ENCODE results near the gene CMSS1. TPM values are rescaled to one million over a fixed set of nuclear protein-coding genes. Genes with fewer than 3 reads are reported as not detected.

The CMSS1 gene
- total RNA-seq, 1 experiment from 2014 or later: 86.3 TPM

GRCh38 chr3:100029052-100029451 is 211.4 kb downstream of the CMSS1 start:
- H3K4me1 ChIP-seq (ENCODE audit: control insufficient read depth, insufficient read depth, low read length): peaks cover 5% of the 10 kb centered on the region; the same call in 1 of the 2 replicates
- no peak overlapping the region for H3K27ac ChIP-seq (ENCODE audit: low read length)
- H3K36me3 ChIP-seq (ENCODE audit: control insufficient read depth, insufficient read depth, low read length): no peaks in the 10 kb centered on the region
- no peaks in the 10 kb centered on the region for H3K27me3 ChIP-seq (ENCODE audit: control insufficient read depth, insufficient read depth, low read length)
- no peak overlapping the region for H3K4me3 ChIP-seq (ENCODE audit: low read depth in 2 of 2, low read length in 2 of 2)
- in situ Hi-C loops (cut with HindIII; ENCODE audit: low pct_unique_long_range_greater_than_20kb, low sequenced_read_pairs) (no loop called here), intact Hi-C loops (cut with micrococcal nuclease; ENCODE audit: unreplicated experiment) (no loop called here)
- CTCF ChIA-PET: no interaction called here
- ATAC-seq (no peak), DNase-seq (ENCODE audit: low read depth, low spot score) (no peak)
- H3K9me3 ChIP-seq (ENCODE audit: control insufficient read depth, insufficient read depth, low read depth, low read length): no peaks in the 10 kb centered on the region
- POLR2A ChIA-PET: no interaction called here
- BruUV-seq (replicated peaks): no TSS peak
- TF ChIP-seq TCF7L2 (IDR thresholded peaks at IDR 0.05; ENCODE audit: low read depth, low read length) (no peak), SIN3A (IDR thresholded peaks at IDR 0.05; ENCODE audit: borderline replicate concordance, insufficient read depth, low read depth, low read length) (no peak), REST (IDR thresholded peaks at IDR 0.05; ENCODE audit: insufficient read depth in 1 of 2, low read depth in 2 of 2, low read length in 1 of 2) (no peak), POLR2AphosphoS5 (IDR thresholded peaks at IDR 0.05; ENCODE audit: low read depth, low read length) (no peak), CTCF (IDR thresholded peaks at IDR 0.05) (no peak)

- POLR2A ChIA-PET: no interaction called here
- Histone ChIP-seq H3K4me3 (ENCODE audit: low read depth in 2 of 2, low read length in 2 of 2) (no peak overlapping the region), H3K4me1 (ENCODE audit: control insufficient read depth, insufficient read depth, low read length) (peaks cover 5% of the 10 kb centered on the region; the same call in 1 of the 2 replicates), H3K27ac (ENCODE audit: low read length) (no peak overlapping the region), H3K9me3 (ENCODE audit: control insufficient read depth, insufficient read depth, low read depth, low read length) (no peaks in the 10 kb centered on the region), H3K27me3 (ENCODE audit: control insufficient read depth, insufficient read depth, low read length) (no peaks in the 10 kb centered on the region), H3K36me3 (ENCODE audit: control insufficient read depth, insufficient read depth, low read length) (no peaks in the 10 kb centered on the region)
- no peak for ATAC-seq
- intact Hi-C loops (cut with micrococcal nuclease; ENCODE audit: unreplicated experiment) (no loop called here), in situ Hi-C loops (cut with HindIII; ENCODE audit: low pct_unique_long_range_greater_than_20kb, low sequenced_read_pairs) (no loop called here)
- no TSS peak for BruUV-seq (replicated peaks)
- DNase-seq (ENCODE audit: low read depth, low spot score): no peak
- CTCF ChIA-PET: no interaction called here
- no peak for TF ChIP-seq TCF7L2 (IDR thresholded peaks at IDR 0.05; ENCODE audit: low read depth, low read length)
- no peak for TF ChIP-seq SIN3A (IDR thresholded peaks at IDR 0.05; ENCODE audit: borderline replicate concordance, insufficient read depth, low read depth, low read length)
- TF ChIP-seq CTCF (IDR thresholded peaks at IDR 0.05): no peak
- TF ChIP-seq POLR2AphosphoS5 (IDR thresholded peaks at IDR 0.05; ENCODE audit: low read depth, low read length): no peak
- TF ChIP-seq REST (IDR thresholded peaks at IDR 0.05; ENCODE audit: insufficient read depth in 1 of 2, low read depth in 2 of 2, low read length in 1 of 2): no peak
Measured at GRCh38 chr3:100029689-100030088, 212.0 kb downstream of the CMSS1 start.
